GM04503 (cell line): Measurements from ENCODE around the gene GABRP.

Source experiments
- DNase-seq: peaks from one replicate; pipeline ENCODE4 v3.0.0-alpha.2; 2012; ENCODE audit warnings: low read depth

GABRP gene

DNA sequence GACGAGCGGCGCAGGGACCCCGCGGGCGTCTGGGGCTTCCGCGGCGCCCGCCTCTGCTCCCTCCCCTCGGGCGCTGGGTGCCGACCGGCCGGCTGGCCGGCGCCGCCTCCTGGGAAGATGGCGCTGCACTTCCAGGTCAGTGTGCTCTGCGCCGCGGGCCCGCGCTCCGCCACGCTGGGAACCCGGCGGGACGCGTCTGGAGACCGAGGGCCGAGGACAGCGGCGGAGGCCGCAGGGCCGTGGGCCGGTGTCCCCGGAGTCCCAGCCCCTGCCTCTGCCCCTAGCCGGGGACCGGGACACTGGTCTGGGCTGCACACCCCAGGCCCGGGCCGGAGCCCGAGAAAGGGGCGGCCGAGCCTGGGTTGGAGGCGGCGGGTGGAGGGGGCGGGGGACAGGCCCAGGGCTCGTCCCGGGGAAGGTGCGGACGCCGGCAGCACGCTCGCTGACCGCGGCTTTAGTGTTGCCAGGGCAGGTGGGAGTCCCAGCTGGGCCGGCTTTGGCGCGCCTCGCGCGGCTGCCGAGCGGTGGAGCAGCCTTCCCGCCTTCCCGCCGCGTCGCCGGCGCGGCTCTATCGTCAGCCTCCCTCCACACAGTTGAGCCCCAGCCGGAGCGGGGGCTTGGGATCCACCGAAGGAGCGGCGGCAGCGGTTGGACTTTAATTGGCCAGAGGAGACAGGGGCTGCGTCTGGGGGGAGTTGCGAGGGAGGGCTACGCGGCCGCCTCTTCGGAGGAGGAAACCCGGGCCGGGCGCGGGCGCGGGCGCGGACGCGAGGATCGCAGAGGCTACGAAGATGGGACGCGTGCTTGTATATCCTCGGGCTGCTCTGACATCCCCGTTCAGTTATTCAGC lies 78.6 kb downstream of the GABRP start, which contains the start of gene RANBP17:
Gene RANBP17, plus strand, starts transcription at position 102 of the 850 bp plus-strand sequence.
- DNase-seq, result no peak

DNA sequence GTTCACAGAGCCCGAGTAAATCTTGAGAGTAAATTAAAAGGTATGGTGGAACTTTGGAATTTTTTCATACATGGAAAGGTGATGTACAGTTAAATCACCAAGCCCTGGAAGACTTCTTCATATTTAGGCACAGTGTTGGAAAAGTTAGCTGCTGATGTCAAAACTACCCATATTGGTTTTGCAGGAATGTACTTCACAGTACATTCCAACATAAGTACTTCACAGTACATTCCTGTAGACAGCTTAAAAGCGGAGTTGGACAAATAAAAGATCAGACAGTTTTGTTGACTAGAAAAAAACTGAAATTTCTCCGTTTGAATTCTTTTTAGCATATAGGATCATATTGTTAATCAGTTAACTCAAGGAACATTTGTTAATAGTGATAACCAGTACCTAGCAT lies 80.1 kb downstream of the GABRP start:
- DNase-seq, result no peak
